Stimulated activated CD4-positive, alpha-beta T cell treated with anti-CD3 and anti-CD28 coated beads, TNF-alpha, amount 100 ng/mL, for 24 hours (primary cell): Measurements from ENCODE around the gene PRKG1.

Source experiments
- DNase-seq, 3 experiments: peaks; one replicate each; pipeline ENCODE4 v3.0.0-alpha.2; 2020; ENCODE audit warnings: low read depth in 3 of 3

PRKG1 gene

GRCh38 chr10:51698473-51699063, 624.3 kb downstream of the PRKG1 start:
- DNase-seq, result no peak

- DNase-seq, result no peak
Measured at GRCh38 chr10:51699145-51699474, 624.8 kb downstream of the PRKG1 start.

GRCh38 chr10:51699475-51700227, 625.4 kb downstream of the PRKG1 start, which contains the start of gene CSTF2T:
TSS of gene CSTF2T (minus strand) at chr10:51699595. CDS start at chr10:51699549, 46 bp downstream.
- DNase-seq, result peak; percentile 80 to 89 (median 84)

- no peak for DNase-seq
Measured at GRCh38 chr10:51700228-51700817, 626.0 kb downstream of the PRKG1 start.

- no peak for DNase-seq
Measured at GRCh38 chr10:51705774-51706173, 631.5 kb downstream of the PRKG1 start.

GRCh38 chr10:51706225-51706624, 631.9 kb downstream of the PRKG1 start:
- no peak for DNase-seq

- no peak for DNase-seq
Measured at GRCh38 chr10:51707392-51707791, 633.1 kb downstream of the PRKG1 start.

GRCh38 chr10:51707821-51708424, 633.6 kb downstream of the PRKG1 start:
- DNase-seq, result no peak

- no peak for DNase-seq
Measured at GRCh38 chr10:51708609-51709008, 634.3 kb downstream of the PRKG1 start.

GRCh38 chr10:51709324-51709972, 635.2 kb downstream of the PRKG1 start:
- DNase-seq, result no peak

GRCh38 chr10:51711519-51711891, 637.2 kb downstream of the PRKG1 start:
- DNase-seq, result no peak

GRCh38 chr10:51716981-51717380, 642.7 kb downstream of the PRKG1 start:
- no peak for DNase-seq

- DNase-seq, result no peak
Measured at GRCh38 chr10:51718804-51719291, 644.6 kb downstream of the PRKG1 start.

GRCh38 chr10:51724038-51724437, 649.8 kb downstream of the PRKG1 start:
- DNase-seq, result no peak

- DNase-seq, result no peak
Measured at GRCh38 chr10:51729822-51730555, 655.7 kb downstream of the PRKG1 start.

- DNase-seq, result no peak
Measured at GRCh38 chr10:51733057-51733456, 658.8 kb downstream of the PRKG1 start.

- no peak for DNase-seq
Measured at GRCh38 chr10:51743146-51743545, 668.9 kb downstream of the PRKG1 start.

- DNase-seq, result no peak
Measured at GRCh38 chr10:51744235-51745000, 670.1 kb downstream of the PRKG1 start.

- DNase-seq, result no peak
Measured at GRCh38 chr10:51745397-51745796, 671.1 kb downstream of the PRKG1 start.

GRCh38 chr10:51747216-51747615, 672.9 kb downstream of the PRKG1 start:
- DNase-seq, result no peak

GRCh38 chr10:51748959-51749358, 674.7 kb downstream of the PRKG1 start:
- DNase-seq, result no peak
